GM12878 (cell line): ENCODE measurements around the gene PRDM16. TPM values are rescaled to one million over a fixed set of nuclear protein-coding genes. Genes with fewer than 3 reads are reported as not detected.

Experiments used
- ATAC-seq: fragments of 200-7000 bp; cut with Tn5 transposase; 3 replicates; pipeline ENCODE4 v1.9.1; 2020; ENCODE audit warnings: mild to moderate bottlenecking, moderate library complexity
- BruUV-seq: library from RNA; stranded (reverse); fragments of 400-500 nt; replicated peaks from 2 replicates; lab custom pipeline; 2021; lab: Mats Ljungman, UMichigan
- CTCF ChIA-PET: fragments of 300-600 bp; sonication (Branson Sonifier 250); formaldehyde crosslinking; extraction: SDS; loops from one replicate; lab custom pipeline; 2021; ENCODE audit warnings: inconsistent platforms; lab: Yijun Ruan, JAX
- POLR2A ChIA-PET: fragments of 350-600 bp; formaldehyde crosslinking; extraction: SDS; loops from one replicate; lab custom pipeline; 2021; ENCODE audit warnings: inconsistent platforms; lab: Charles Lee
- RAD21 ChIA-PET: fragments of 300-600 bp; sonication (Branson Sonifier 250); formaldehyde crosslinking; loops from one replicate; lab custom pipeline; 2023; ENCODE audit warnings: antibody characterized with exemption; ENCODE audit not compliant: unreplicated experiment; lab: Charles Lee
- SMC1A ChIA-PET: fragments of 300-600 bp; sonication (Branson Sonifier 250); formaldehyde crosslinking; loops from one replicate; lab custom pipeline; 2023; ENCODE audit not compliant: unreplicated experiment, uncharacterized antibody; lab: Charles Lee
- DNase-seq: peaks from one replicate; pipeline ENCODE4 v3.0.0-alpha.2; 2011; ENCODE audit warnings: low read depth, low spot score
- FAIRE-seq: peaks from 3 replicates; lab custom pipeline; 2011; peaks lifted over from hg19 to GRCh38; lab: Jason Lieb, UNC
- H2AFZ ChIP-seq: 2 replicates; pipeline ENCODE4 v1.6.0; 2011; ENCODE audit warnings: low read depth, low read length, control low read depth; ENCODE audit not compliant: control insufficient read depth
- H3K27ac ChIP-seq: 2 replicates; pipeline ENCODE4 v1.5.1; 2011; ENCODE audit warnings: control low read depth; ENCODE audit not compliant: control insufficient read depth, insufficient read depth
- H3K27me3 ChIP-seq, 2 experiments: replicated peaks in 1 of 2; 2 replicates each; pipeline versions ENCODE4 v1.6.0 to v1.6.1; 2011; ENCODE audit warnings: low read length in 1 of 2; ENCODE audit not compliant: control insufficient read depth in 2 of 2, insufficient read depth in 2 of 2
- H3K36me3 ChIP-seq, 2 experiments: 2 replicates each; pipeline ENCODE4 v1.5.1; 2011; ENCODE audit warnings: low read length in 1 of 2; ENCODE audit not compliant: control insufficient read depth in 2 of 2, insufficient read depth in 2 of 2
- H3K4me1 ChIP-seq: 2 replicates; pipeline ENCODE4 v1.6.1; 2011; ENCODE audit warnings: mild to moderate bottlenecking, low read length, moderate library complexity, mixed read lengths; ENCODE audit not compliant: control insufficient read depth, insufficient read depth
- H3K4me2 ChIP-seq: 2 replicates; pipeline ENCODE4 v1.6.0; 2011; ENCODE audit warnings: control low read depth; ENCODE audit not compliant: control insufficient read depth, insufficient read depth
- H3K4me3 ChIP-seq: fragments of 200-600 bp; sonication (generic); 2 replicates; pipeline ENCODE4 v1.5.1; 2016
- H3K79me2 ChIP-seq: 2 replicates; pipeline ENCODE4 v1.6.0; 2011; ENCODE audit warnings: low read length; ENCODE audit not compliant: control insufficient read depth, insufficient read depth
- H3K9ac ChIP-seq: 2 replicates; pipeline ENCODE4 v1.8.0; 2011; ENCODE audit warnings: low read length, control low read depth, mixed read lengths; ENCODE audit not compliant: control insufficient read depth, insufficient read depth
- H3K9me3 ChIP-seq: replicated peaks from 3 replicates; pipeline ENCODE4 v1.5.1; 2011; ENCODE audit warnings: mild to moderate bottlenecking, low read length; ENCODE audit not compliant: control insufficient read depth, insufficient read depth
- H4K20me1 ChIP-seq: 2 replicates; pipeline ENCODE4 v1.6.0; 2011; ENCODE audit not compliant: control insufficient read depth, insufficient read depth
- BMI1 ChIP-seq: fragments of 450-650 bp; IDR thresholded peaks from 2 replicates; pipeline ENCODE4 v1.6.1; 2016; ENCODE audit warnings: mild to moderate bottlenecking, moderate library complexity, borderline replicate concordance
- BRCA1 ChIP-seq: IDR thresholded peaks from 2 replicates; pipeline ENCODE4 v1.6.1; 2011; ENCODE audit warnings: low read depth, low read length, improper control_type of control experiment
- HDAC2 ChIP-seq: fragments of 200-600 bp; sonication (generic); IDR thresholded peaks from 2 replicates; pipeline ENCODE4 v1.6.1; 2017
- IKZF2 ChIP-seq, 2 experiments: fragments of 450-650 bp; IDR thresholded peaks; 2 replicates each; pipeline ENCODE4 v1.6.1; 2017; ENCODE audit warnings: mild to moderate bottlenecking in 2 of 2, moderate library complexity in 2 of 2
- KAT2A ChIP-seq: conservative IDR thresholded peaks from 2 replicates; pipeline ENCODE4 v1.6.1; 2011; ENCODE audit warnings: low read depth, low read length; ENCODE audit not compliant: control insufficient read depth
- MLLT1 ChIP-seq: fragments of 450-650 bp; IDR thresholded peaks from 2 replicates; pipeline ENCODE4 v1.6.1; 2016; ENCODE audit warnings: mild to moderate bottlenecking
- NBN ChIP-seq: fragments of 450-650 bp; IDR thresholded peaks from 2 replicates; pipeline ENCODE4 v1.6.1; 2016
- POLR2AphosphoS2 ChIP-seq: IDR thresholded peaks from 2 replicates; pipeline ENCODE4 v1.6.1; 2011; ENCODE audit warnings: low read depth, mild to moderate bottlenecking, low read length, improper control_type of control experiment, moderate library complexity
- RAD21 ChIP-seq: IDR thresholded peaks from 2 replicates; pipeline ENCODE4 v1.6.1; 2011; ENCODE audit warnings: mild to moderate bottlenecking, low read depth, low read length, moderate library complexity; ENCODE audit not compliant: insufficient read depth
- SP1 ChIP-seq: IDR thresholded peaks from one replicate; pipeline ENCODE4 v1.6.1; 2011; ENCODE audit warnings: low read depth, low read length
- SREBF1 ChIP-seq: IDR thresholded peaks from 2 replicates; pipeline ENCODE4 v1.6.1; 2012; ENCODE audit warnings: mild to moderate bottlenecking, low read length
- STAT1 ChIP-seq: fragments of 450-650 bp; conservative IDR thresholded peaks from 2 replicates; pipeline ENCODE4 v1.6.1; 2014; ENCODE audit warnings: antibody characterized with exemption, mild to moderate bottlenecking
- TCF3 ChIP-seq: IDR thresholded peaks from 2 replicates; pipeline ENCODE4 v1.6.1; 2012; ENCODE audit warnings: low read depth, mild to moderate bottlenecking, low read length, borderline replicate concordance; ENCODE audit not compliant: insufficient read depth
- WGBS: methylation state at CpG from one replicate; pipeline ENCODE4 v1.1.6; 2016; ENCODE audit warnings: low lambda C conversion rate; ENCODE audit not compliant: insufficient replicate concordance, insufficient coverage; ENCODE audit errors: missing lambda C conversion rate; 5-methylcytosine and 5-hydroxymethylcytosine counted together
- in situ Hi-C: fragments of 300-500 bp; cut with MboI; formaldehyde crosslinking; loops from 9 replicates; pipeline ENCODE4 v1.14.3; 2018; ENCODE audit warnings: mixed read lengths
- intact Hi-C: fragments of 100-400 bp; cut with micrococcal nuclease; formaldehyde crosslinking; loops from one replicate; pipeline ENCODE4 v1.14.2; 2022; ENCODE audit not compliant: unreplicated experiment
- polyA plus RNA-seq, 11 experiments: library from polyadenylated mRNA; depleted of rRNA in 4 of 11; unstranded in 6 of 11; stranded (reverse) in 5 of 11; fragments of >200 nt; fragmentation: Nextera tagmentation in 4 of 11; fragmentation: Illumina TruSeq in 1 of 11; extraction: Ambion mirVana in 4 of 11; extraction: Trizol in 1 of 11; gene quantifications; 1 replicate in 1 of 11; 2 replicates in 10 of 11; pipeline versions ENCODE4 v1.2.1 to v1.2.3, GENCODE V29; 2011 to 2016; ENCODE audit warnings: inconsistent platforms in 2 of 11, missing spikeins in 2 of 11, low read depth in 1 of 11
- total RNA-seq, 4 experiments: library from RNA; depleted of rRNA in 3 of 4; stranded (reverse); fragments of >200 nt in 3 of 4; fragmentation: Illumina TruSeq in 1 of 4; extraction: Trizol in 1 of 4; gene quantifications; 2 replicates each; pipeline versions ENCODE4 v1.2.1 to v1.2.3, GENCODE V29; 2013 to 2021
- TF ChIP-seq, protein P1 (sequence below): fragments of 450-650 bp; IDR thresholded peaks from 2 replicates; pipeline ENCODE4 v1.6.1; 2016; ENCODE audit warnings: mild to moderate bottlenecking

PRDM16 gene
- total and polyA plus RNA-seq, 10 of the 15 experiments (the other 5 are each of a cell fraction or from before 2014, with no cell fraction given) = 0.03 TPM; not detected in 9

GRCh38 chr1:3142751-3143150 is 73.7 kb downstream of the PRDM16 start:
- no peak for ATAC-seq
- no TSS peak for BruUV-seq
- RAD21 ChIA-PET = no interaction called here
- TF ChIP-seq, protein P1, sequence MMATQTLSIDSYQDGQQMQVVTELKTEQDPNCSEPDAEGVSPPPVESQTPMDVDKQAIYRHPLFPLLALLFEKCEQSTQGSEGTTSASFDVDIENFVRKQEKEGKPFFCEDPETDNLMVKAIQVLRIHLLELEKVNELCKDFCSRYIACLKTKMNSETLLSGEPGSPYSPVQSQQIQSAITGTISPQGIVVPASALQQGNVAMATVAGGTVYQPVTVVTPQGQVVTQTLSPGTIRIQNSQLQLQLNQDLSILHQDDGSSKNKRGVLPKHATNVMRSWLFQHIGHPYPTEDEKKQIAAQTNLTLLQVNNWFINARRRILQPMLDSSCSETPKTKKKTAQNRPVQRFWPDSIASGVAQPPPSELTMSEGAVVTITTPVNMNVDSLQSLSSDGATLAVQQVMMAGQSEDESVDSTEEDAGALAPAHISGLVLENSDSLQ = no peak
- TF ChIP-seq MLLT1 (no peak), STAT1 (no peak), NBN (no peak), SREBF1 (no peak), IKZF2 (IDR thresholded peaks at IDR 0.05) (no peak), TCF3 (no peak), SP1 (no peak), RAD21 (no peak), BMI1 (no peak), POLR2AphosphoS2 (no peak), HDAC2 (no peak), BRCA1 (no peak), KAT2A (no peak)
- no peak for DNase-seq
- Histone ChIP-seq H3K4me3 (no peak overlapping the region), H3K27me3 (no peaks in the 10 kb centered on the region), H3K4me2 (no peak overlapping the region), H3K36me3 (no peaks in the 10 kb centered on the region), H4K20me1 (no peaks in the 10 kb centered on the region), H3K9ac (no peak overlapping the region), H3K4me1 (no peaks in the 10 kb centered on the region), H2AFZ (no peak overlapping the region), H3K27ac (no peak overlapping the region), H3K79me2 (no peaks in the 10 kb centered on the region), H3K9me3 (no peaks in the 10 kb centered on the region; the same call in 2 of the 3 replicates)
- CTCF ChIA-PET = no interaction called here
- 71% methylated on average over 9 of the region's 12 CpGs for WGBS
- FAIRE-seq = no peak
- SMC1A ChIA-PET = no interaction called here
- in situ Hi-C loops (no loop called here), intact Hi-C loops (no loop called here)
- POLR2A ChIA-PET = no interaction called here
